ENCODE measurements around the gene TBX18.

DNA sequence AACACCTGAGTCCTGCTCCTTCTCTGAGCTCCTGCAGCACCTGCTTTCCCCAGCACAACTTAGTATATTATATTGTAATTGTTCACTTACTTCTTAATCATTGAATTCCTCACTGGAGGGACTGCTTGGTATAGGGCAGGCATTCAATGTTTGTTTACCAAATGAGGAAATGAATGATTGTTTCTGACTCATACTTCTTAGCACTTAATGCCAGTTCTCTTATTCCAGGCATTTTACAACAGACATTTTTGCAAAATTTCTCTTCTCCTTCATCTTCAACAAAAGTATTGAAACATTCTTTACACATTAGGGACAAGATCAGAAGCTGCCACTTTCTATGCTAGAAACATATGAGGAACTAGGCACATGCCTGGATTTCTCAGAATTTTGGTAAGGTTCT lies 119.4 kb downstream of the TBX18 start:
- TF ChIP-seq EGR2 (tag by site-specific recombination; IDR thresholded peaks at IDR 0.05; ENCODE audit: low read depth) = no peak
- no peak for TF ChIP-seq CTCF (tag by site-specific recombination; IDR thresholded peaks at IDR 0.05)
- no peak for TF ChIP-seq KLF16 (tag by site-specific recombination; IDR thresholded peaks at IDR 0.05)
- no peak for TF ChIP-seq ZNF707 (tag by site-specific recombination; IDR thresholded peaks at IDR 0.05)
